Measurements from ENCODE around the gene PHF20.
"Not testable (repeated sequence)": the region's sequence is repeated elsewhere in the genome, so short reads cannot be mapped to it uniquely, and the experiment has no call there.

The PHF20 gene

DNA sequence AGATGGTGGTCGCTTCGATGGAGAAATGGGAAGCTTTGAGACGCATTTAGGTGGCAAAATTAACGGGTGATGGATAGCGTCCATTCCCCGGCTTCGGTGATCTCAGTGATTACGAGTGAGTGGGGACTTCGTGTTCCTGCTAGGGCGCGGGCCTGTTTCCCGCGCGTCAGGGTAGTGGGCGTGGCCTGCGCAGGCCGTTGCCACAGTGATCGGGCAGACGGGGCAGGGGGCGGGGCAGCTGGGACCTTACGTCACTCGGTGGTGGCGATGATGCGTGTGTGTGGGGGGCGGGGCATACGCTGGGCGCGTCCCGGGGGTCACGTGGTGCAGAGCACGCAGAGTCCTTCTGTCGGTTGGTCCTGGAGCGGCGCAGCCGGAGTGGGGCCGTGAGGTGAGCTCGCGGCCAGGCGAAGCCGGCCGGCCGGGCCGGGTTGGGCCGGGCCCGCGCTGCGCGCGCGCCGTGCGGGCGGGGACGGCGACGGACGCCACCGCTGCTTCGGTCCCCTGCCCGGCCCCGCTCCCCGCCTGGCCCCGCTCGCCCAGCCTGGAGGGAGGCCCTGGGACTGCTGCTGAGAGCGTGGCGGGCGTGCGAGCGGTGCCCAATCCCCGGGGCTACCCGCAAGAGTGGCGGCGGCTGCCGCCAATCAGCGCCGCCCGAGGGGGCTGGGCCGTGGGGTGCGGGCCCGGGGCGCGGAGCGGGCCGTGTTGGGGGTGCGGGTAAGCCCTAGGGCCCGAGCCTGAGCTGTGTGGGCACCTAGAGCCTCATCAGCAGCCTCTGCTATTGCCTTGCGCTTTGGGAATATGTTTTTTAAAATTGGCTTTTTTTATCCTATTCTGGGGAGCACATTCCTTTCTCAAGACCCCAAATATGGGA, at the start of gene PHF20:
Gene PHF20 (plus strand): TSS at position 327 of the 874 bp plus-strand sequence. CDS start 29,508 bp downstream, outside the sequence.
- DNase-seq (ENCODE audit: low read depth in 2 of 2, low spot score in 1 of 2), result peak; percentile 99 to 100

DNA sequence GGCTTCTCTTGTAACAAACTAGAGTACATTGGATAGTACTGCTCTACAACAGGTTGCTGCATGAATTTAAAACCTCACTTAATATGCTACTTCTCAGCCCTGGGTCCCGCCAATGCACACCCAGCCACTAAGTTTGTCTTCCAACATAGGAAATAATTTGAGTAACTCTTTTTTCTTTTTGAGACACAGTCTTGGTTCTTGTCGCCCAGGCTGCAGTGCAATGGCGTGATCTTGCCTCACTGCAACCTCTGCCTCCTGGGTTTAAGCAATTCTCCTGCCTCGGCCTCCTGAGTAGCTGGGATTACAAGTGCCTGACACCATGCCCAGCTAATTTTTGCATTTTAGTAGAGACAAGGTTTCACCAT, 48.6 kb upstream of the PHF20 start:
- DNase-seq (ENCODE audit: low read depth in 2 of 2, low spot score in 1 of 2), result not testable (repeated sequence)

DNA sequence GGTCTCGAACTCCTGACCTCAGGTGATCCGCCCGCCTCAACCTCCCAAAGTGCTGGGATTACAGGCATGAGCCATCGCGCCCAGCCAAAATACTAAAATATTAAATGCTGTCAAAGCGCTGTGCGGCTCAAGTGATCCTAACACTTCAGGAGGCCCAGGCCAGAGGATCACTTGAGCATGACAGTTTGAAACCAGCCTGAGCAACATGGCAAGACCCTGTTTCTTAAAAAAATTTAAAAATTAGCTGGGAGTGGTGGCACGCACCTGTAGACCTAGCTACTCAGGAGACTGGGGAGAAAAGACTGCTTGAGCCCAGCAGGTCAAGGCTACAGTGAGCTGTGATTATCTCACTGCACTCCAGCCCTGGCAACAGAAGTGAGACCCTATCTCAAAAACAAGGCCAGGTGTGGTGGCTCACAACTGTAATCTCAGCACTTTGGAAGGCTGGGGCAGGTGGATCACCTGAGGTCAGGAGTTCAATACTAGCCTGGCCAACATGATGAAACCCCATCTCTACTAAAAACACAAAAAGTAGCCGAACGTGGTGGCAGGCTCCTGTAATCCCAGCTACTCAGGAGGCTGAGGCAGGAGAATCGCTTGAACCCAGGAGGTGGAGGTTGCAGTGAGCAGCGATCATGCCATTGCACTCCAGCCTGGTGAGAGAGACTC, 48.0 kb upstream of the PHF20 start:
- not testable (repeated sequence) for DNase-seq (ENCODE audit: low read depth in 2 of 2, low spot score in 1 of 2)

DNA sequence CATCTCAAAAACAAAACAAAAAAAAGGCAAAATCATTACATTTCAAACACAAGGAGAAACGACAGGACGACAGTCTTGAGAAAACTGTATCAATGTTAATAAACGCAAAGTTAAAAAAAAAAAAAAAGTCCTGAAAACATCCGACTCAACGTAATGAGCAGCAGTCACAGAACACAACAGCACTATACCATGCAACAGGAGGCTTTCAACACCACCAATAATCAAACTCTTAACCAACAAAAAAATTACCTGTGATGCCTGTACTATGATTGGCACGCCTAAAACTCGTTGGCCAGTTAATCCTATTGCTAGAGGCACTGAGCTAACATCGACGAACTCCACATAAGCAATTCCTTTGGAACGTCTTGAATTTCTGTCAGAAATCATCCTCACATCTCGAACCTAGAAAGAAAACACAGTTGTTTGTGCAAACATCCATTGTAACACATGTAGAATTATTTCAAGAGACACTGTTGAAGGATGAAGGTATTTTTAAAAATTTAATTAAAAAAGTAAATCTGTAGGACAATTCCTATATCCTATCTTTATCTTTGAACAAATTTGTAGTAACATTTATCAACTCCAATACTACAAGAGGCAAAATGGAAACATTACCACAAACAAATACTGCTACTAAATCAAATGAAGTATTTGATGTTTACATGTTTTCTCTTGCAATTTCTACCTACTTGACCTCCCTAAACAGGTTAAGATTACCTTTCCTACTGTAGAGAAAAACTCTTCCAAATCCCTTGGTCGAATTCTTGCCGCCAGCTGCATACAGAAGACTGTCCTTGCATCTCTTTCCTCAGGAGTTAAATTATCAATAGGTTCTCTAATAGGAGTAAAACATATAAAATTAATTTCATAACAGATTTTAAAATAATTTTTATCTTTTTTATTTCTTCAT, 47.2 kb upstream of the PHF20 start:
- DNase-seq (ENCODE audit: low read depth in 2 of 2, low spot score in 1 of 2), result no peak

DNA sequence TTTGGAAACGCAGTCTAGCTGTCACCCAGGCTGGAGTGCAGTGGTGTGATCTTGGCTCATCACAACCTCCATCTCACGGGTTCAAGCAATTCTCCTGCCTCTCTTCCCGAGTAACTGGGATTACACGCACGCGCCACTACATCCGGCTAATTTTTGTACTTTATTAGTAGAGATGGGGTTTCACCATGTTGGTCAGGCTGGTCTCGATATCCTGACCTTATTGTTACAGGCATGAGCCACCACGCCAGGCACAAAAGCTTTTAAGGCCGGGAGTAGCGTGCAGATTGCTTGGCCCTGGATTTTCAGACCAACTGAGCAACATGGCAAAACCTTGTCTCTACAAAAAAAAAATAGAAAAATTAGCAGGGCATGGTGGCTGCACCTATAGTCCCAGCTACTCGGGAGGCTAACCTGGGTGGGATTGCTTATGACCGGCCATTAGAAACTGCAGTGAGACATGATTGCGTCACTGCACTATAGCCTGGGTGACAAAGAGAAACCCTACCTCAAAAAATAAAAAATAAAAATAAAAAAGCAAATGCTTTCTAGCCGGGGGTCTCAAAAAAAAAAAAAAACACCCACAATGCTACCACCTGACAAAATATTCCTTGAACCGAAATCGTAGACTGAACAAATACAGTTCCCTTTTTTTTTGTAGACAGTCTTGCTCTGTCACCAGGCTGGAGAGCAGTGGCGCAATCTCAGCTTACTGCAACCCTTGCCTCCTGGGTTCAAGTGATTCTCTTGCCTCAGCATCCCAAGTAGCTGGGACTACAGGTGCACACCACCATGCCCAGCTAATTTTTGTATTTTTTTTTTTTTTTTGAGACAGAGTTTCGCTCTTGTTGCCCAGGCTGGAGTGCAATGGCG, 44.7 kb upstream of the PHF20 start:
- DNase-seq (ENCODE audit: low read depth in 2 of 2, low spot score in 1 of 2), result no peak

DNA sequence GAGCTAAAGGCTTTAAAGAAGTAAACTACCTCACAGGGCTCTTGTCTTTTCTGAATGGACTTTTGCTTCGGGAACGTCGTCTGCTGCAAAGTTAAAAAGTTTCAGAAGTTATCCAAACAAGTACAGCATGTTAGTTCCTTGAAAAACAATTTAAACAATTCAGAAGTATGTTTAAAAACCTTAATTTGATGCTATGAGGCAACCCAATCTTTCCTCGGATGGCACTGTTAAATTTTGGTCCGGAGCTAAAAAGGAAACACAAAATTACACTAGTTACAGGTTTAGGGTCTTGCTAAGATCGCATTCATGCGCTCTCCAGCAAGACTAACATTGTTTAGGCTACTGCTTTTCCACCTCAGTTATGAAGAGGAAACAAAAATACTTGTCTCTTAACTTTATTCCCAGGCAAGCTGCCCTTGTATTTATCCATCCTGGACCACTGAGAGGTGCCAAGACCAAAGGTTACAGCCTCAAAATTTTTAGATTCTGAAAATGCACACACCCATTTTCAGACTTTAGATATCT, 42.5 kb upstream of the PHF20 start:
- DNase-seq (ENCODE audit: low read depth in 2 of 2, low spot score in 1 of 2), result no peak

DNA sequence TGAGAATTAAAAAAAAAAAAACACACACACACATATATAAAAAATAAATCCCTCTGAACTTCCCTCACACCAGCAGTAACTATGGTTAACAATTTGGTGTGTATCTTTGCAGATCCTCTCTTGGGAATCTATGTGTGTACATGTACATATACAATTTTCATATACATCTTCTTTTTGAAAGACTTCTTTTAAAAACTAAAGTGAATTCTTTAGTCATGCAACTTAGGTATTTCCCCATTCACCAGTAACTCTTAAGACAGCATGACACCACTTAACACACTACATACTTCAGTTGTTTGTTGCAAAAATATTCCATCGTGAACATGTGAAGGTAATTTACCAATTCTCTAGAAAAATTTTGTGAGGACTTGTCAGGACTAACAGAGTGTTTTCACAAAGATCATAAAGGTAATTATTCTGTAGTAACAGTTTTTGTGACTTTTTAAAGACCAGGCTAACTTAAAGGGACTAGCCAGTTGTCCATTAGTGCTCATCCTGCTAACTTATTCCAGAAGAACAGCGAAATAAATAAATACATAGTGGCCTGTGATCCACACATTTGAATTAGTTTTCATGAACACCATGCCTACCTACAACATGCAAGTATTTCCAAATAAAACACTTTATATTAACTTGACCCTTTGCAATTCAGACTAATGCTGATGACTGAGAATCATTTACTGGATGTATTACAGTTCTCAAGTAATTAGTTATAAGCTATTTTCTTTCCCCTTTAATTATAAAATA, 41.8 kb upstream of the PHF20 start:
- no peak for DNase-seq (ENCODE audit: low read depth in 2 of 2, low spot score in 1 of 2)

DNA sequence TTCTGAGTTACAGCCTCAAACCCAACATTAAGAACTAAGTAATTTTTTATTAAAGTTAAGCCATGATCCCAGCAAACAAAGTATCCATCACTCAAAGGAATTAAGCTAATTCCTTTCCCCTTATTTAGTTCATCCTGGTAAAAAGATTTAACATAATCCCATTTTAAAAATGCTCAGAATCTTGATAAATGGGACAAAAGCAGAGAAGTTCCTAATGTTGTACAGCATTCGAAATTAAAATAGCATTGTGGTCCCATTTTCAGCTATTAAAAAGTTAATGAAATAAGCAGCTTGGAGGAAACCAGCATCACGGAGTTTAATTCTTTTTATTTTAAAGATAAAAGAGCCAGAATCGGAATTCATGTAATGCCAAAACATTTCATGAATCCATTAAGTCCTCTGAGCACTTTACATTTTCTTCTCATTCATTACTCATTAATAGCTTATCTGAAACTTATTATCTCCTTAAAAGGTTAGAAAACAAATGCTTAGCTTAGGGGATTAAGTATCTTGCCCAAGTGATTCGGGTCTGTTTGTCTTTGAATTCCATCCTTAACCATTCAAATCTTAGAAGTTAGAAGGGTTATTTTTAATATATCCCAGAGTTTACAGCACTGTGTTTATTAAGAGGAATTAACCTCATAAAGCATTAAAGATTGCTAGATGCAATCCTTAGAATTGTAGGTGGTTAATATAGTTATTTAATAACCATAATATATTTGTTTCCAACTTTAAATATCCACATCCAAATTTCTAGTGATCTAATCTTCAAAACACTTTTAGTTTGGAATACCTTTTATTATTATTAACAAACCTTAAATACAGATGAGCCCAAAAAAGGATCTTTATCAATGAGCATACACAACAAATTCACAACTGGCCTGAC, 41.0 kb upstream of the PHF20 start:
- no peak for DNase-seq (ENCODE audit: low read depth in 2 of 2, low spot score in 1 of 2)

DNA sequence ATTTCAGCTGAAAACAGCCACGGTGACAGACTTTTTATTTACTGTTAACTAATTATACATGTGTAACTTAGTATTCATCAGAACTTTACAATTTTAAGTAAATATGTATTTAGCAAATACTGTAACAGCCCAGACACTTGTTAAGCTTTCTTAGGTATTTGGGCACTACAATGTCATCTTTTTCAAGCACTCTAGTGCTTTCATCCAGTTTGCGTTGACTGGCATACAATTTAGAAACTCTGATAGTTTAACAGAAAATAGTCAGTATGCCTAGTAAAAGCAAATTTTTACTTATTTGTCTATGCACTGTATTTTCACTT, 40.4 kb upstream of the PHF20 start:
- DNase-seq (ENCODE audit: low read depth in 2 of 2, low spot score in 1 of 2), result no peak

DNA sequence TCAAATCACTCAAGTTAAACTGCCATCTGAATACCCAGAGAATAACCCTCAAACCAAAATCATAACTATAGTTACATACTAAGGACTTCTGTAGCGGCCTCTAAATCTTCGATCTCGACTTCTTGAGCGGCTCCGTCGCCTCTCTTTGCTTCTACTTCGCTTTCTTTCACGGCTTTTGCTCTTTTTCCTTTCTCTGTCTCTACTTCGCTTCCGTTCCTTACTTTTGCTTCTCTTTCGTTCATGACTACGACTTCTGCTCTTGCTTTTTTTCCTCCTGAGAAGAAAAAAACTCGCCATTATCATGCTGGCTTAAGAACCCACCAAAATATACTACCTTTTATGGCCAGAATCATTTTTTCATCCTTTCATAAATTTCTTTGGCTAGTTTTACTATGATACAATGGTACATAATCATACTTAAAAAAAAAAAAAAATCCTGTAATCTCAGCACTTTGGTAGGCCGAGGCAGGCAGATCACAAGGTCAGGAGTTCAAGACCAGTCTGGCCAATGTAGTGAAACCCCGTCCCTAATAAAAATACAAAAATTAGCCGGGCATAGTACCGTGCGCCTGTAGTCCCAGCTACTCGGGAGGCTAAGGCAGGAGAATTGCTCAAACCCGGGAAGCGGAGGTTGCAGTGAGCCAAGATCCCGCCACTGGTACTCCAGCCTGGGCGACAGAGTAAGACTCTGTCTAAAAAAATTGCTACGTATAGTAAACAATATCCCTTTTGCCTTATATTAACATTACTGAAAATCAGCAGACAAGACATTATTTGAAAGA, 39.8 kb upstream of the PHF20 start:
- DNase-seq (ENCODE audit: low read depth in 2 of 2, low spot score in 1 of 2), result no peak

DNA sequence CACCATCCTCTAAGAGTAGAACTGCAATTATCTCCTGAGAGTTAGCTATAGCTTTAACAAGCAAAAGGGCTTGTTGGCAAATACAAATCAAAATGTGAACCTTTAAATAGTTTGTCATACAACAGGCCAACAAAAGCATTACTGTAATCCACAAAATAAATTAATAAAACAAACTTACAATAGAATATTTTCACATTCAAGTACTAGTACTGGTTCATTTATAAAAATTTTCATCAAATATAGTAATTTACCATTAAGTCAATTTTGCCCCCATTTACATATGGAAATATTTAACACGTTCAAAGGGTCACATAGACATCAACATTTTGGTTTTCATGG, 39.2 kb upstream of the PHF20 start:
- DNase-seq (ENCODE audit: low read depth in 2 of 2, low spot score in 1 of 2), result no peak

DNA sequence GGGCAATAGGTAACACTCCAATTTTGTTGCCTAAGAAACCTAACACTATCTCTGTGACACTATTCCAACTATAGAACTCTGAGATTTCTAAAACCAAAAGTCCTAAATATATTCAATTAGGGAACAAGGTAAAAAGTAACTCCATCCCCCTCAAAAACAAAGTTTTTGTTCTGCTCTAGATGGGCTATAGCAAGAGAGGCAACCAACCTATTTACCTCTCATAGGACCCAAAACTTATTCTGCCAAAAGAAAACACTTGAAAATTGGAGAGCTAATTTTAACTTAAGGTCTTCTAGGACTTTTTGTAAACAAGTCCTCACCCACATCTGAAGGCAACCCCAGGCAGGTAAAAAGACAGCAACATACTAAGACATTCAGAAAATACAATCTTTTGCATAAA, 37.4 kb upstream of the PHF20 start:
- DNase-seq (ENCODE audit: low read depth in 2 of 2, low spot score in 1 of 2), result no peak

DNA sequence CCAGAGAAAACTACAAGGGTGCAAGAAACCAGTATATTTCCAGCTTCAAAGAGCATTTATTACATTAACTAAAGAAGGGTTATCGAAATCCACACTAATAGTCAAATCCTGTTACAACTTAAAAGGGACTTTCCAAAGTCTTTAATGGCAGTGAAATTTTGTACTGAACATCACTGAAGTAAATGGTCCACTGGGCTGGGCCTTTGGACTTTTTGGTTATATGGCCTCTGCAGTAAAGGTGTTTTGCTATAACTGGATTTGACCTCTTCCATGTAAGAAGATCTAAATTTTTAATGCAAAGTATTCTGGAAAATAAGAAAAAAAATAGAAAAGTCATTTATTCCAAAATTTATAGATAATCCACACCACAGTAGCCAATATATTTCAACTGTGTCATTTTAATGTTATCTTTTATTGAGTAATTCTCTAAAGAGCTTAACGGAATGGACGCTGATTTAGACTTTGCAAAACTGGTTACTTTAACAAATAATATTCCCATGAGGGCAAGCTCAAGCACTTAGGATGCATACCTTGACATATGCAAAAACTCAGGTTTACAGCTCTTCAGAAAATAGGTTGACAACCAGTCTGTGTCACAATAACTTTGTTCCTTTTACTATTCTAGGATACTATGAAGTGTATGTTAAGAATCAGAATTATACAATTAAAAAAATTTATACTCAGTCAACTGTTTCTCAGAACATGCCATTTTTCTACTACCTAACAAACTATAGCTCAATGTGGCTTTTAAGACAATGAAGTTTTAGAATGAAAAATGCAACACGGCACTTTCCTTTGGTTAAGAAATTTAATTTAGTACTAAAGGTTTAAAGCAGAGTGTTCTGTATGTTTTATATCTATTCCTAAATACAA, 36.8 kb upstream of the PHF20 start:
- no peak for DNase-seq (ENCODE audit: low read depth in 2 of 2, low spot score in 1 of 2)

DNA sequence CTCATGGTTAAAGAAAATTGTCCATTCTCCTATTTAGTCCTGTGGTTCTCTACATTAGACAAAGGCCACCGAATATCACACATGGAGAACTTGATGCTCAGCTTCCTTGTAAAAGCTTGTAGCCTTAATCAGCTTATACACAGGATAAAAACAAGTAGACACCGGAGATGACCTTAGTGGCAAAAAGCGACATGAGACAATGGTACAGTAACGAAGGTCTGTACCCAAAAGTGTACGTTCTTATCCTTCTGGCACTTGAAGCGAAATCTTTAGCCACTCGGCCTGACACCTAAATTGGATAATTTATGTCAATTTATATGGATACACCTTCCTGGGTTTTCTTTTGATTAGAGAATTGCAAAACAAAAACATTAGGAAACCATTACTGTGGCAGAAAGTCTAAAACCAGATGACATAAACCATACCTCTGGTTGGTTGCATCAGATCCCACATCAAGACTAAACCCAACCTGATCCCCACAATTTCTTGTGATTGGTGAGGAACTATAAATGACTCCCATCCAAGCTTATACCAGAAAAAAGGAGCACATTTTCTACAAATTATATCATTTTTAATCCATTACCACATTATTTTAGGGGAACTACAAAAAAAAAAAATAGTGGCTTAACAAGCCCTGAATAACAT, 35.9 kb upstream of the PHF20 start:
- DNase-seq (ENCODE audit: low read depth in 2 of 2, low spot score in 1 of 2), result no peak

DNA sequence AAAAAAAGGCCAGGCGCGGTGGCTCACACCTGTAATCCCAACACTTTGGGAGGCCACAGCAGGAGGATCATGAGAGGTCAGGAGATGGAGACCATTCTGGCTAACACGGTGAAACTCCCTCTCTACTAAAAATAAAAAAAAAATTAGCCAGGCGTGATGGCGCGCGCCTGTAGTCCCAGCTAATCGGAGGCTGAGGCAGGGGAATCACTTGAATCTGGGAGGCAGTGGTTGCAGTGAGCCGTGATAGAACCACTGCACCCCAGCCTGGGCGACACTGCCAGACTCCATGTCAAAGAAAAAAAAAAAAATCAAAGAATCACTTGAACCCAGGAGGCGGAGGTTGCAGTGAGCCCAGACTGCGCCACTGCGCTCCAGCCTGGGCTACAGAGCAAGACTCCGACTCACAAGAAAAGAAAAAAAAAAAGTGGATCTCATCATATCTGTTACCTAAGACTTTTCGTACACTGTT, 33.9 kb upstream of the PHF20 start:
- no peak for DNase-seq (ENCODE audit: low read depth in 2 of 2, low spot score in 1 of 2)

DNA sequence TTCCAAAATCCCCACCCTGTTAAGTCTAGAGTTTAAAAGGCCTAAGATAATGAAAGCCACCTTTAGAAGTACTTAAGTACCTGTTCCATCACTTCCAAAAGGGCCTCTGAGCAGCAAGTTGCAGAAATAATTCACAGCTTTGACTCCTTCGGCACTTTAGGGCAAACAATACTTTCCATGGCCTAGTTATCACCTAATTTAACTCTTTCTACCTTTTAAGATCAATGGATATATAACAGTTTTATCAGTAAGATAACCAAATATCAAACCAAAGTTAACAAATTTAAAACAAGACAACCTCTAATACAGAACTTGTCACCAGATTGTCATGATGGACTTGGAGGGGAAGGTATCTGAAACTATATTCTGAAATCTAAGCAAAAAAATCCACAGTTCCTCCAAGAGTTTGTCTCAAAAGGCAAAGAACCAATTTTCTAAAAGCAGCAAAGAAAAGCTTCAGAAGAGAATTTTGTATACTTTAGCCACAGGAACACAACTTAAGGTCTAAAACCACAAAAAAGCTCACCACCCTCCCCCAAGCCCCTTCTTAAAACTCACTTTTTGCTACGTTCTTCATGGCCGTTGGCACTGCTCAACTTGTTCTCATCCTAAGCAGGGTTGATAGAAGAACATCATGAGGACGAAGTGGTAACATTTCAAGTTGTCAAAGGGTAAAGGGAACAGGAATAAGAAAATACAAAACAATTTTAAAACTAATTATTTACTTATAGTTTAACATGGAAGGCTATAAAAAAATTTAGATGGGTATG, 33.2 kb upstream of the PHF20 start:
- DNase-seq (ENCODE audit: low read depth in 2 of 2, low spot score in 1 of 2), result no peak
